Suprapubic skin (tissue), 3 donors: ENCODE data around the gene EME1.

ENCODE experiments used
- POLR2A ChIP-seq, 2 donors: fragments of 450-650 bp; IDR thresholded peaks; one replicate each; pipeline ENCODE4 v1.6.1; 2017; ENCODE audit warnings: antibody characterized with exemption in 2 of 2, mild to moderate bottlenecking in 2 of 2, moderate library complexity in 2 of 2
- TF ChIP-seq, protein P1 (sequence below), 2 donors: fragments of 200-600 bp in 1 of 2; fragments of 450-650 bp in 1 of 2; sonication (generic) in 1 of 2; IDR thresholded peaks; one replicate each; pipeline ENCODE4 v1.5.1; 2016 to 2019; ENCODE audit warnings: antibody characterized with exemption in 2 of 2, mild to moderate bottlenecking in 1 of 2, moderate library complexity in 1 of 2

DNA sequence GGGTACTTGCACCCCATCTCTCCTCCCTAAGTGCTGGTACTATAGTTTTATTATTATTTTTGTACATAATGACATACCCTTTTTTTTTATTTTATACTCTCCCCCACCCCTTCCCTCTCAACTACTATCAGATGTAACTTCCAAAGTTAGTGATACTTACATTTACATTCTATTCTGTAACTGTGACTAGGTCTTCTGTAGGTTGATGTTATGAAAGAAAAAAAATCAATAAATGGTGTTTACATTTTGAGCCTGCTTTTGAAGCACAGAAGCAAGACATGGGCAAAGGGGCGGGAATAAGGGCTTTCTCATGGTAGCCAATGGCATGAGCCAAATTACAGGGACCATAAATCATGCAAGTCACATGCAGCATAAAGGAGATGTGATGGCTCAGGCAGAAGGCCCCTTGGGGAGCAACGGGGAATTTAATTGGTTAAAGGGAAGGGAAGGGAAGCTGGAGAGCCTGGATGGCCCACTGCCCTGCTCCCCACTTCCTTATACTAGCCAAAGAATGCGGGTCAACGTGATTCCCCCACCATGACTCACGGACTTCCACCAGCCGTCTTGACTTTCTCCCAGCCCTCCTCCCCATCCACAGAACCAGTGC is 50.6 kb downstream of the EME1 start:
- TF ChIP-seq, protein P1, sequence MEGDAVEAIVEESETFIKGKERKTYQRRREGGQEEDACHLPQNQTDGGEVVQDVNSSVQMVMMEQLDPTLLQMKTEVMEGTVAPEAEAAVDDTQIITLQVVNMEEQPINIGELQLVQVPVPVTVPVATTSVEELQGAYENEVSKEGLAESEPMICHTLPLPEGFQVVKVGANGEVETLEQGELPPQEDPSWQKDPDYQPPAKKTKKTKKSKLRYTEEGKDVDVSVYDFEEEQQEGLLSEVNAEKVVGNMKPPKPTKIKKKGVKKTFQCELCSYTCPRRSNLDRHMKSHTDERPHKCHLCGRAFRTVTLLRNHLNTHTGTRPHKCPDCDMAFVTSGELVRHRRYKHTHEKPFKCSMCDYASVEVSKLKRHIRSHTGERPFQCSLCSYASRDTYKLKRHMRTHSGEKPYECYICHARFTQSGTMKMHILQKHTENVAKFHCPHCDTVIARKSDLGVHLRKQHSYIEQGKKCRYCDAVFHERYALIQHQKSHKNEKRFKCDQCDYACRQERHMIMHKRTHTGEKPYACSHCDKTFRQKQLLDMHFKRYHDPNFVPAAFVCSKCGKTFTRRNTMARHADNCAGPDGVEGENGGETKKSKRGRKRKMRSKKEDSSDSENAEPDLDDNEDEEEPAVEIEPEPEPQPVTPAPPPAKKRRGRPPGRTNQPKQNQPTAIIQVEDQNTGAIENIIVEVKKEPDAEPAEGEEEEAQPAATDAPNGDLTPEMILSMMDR (IDR thresholded peaks at IDR 0.05), result no peak
- TF ChIP-seq POLR2A (IDR thresholded peaks at IDR 0.05), result no peak
